Measurements from ENCODE around the gene TYW5. TPM values are rescaled to one million over a fixed set of nuclear protein-coding genes. Genes with fewer than 3 reads are reported as not detected.

The TYW5 gene, protein sequence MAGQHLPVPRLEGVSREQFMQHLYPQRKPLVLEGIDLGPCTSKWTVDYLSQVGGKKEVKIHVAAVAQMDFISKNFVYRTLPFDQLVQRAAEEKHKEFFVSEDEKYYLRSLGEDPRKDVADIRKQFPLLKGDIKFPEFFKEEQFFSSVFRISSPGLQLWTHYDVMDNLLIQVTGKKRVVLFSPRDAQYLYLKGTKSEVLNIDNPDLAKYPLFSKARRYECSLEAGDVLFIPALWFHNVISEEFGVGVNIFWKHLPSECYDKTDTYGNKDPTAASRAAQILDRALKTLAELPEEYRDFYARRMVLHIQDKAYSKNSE
- total RNA-seq (2022; extraction: Qiagen RNA extraction): 7.0 to 8.2 TPM (median 7.3 TPM) in 5 replicates

DNA sequence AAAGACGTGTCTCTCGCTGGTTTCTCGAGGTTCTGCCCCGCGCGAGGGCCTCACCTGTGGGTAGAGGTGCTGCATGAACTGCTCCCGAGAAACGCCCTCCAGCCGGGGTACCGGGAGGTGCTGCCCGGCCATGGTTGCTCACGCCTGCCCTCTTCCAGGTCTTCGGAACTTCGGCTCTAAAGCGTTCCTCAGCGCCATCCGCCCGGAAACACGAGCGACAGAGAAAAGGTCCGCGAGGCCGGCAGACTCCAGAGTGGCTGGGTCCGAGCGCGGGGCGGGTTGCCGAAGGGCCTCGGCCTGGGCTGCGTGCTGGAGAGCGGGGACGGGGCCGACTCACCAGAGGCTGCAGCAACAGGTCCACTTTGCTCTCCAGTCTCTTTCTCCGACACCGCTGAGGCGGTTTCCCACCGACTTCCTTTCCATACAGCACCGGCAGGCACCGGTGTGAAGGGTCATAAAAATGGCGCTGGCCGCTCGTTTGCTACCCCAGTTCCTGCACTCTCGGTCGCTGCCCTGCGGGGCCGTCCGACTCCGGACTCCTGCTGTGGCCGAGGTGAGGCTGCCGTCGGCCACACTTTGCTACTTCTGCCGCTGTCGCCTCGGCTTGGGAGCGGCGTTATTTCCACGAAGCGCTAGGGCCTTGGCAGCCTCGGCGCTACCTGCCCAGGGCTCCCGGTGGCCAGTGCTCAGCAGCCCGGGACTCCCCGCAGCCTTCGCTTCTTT, at the start of gene TYW5, which contains the start of gene MAIP1:
Gene TYW5, minus strand, starts transcription at position 153 of the 723 bp plus-strand sequence. Its CDS starts 21 bp downstream, at position 132.
Gene MAIP1, plus strand, starts transcription at position 244 of the 723 bp plus-strand sequence. Its CDS starts 217 bp downstream, at position 461.

DNA sequence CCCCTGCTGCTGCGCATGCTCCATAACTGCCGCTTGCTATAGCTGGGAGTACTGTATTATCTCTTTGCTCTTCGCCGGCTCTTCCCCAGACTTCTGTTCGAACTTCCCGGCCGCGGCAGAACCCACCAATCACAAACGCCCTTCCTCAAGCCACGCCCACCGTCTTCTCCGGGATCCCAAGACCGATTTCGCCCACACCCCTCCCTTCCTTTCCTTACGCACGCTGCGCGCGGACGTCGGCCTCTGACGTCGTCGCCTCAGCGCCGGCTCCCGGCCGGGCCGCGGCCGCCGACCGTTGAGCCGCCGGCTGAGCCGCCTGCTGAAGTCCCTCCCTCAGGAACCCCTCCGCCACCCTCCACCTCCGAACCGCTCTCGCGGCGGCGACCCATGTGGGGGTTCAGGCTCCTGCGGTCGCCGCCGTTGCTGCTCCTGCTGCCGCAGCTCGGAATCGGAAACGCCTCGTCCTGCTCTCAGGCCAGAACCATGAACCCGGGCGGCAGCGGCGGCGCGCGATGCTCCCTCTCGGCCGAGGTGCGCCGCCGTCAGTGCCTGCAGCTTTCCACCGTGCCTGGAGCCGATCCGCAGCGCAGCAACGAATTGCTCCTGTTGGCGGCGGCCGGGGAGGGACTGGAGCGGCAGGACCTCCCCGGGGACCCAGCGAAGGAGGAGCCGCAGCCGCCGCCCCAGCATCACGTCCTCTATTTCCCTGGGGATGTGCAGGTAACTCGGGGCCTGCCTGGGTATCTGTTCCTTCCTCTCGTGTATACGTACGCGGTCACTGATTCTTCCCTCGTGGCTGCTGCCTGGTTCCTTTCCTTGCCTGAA, 44.0 kb downstream of the TYW5 start, which contains the start of gene C2orf69:
Gene C2orf69, plus strand, starts transcription at position 242 of the 825 bp plus-strand sequence. Its CDS starts 146 bp downstream, at position 388.

Other genes with a start within 250 kb of the TYW5 start
- gene FTCDNL1, start 104.3 kb downstream of the TYW5 start, total RNA-seq (2022; extraction: Qiagen RNA extraction): 2.3 to 3.2 TPM (median 2.8 TPM) in 5 replicates
- 6.5 to 8.6 TPM (median 7.1 TPM) in 5 replicates for gene C2orf69, start 44.2 kb downstream of the TYW5 start, total RNA-seq (2022; extraction: Qiagen RNA extraction)
- gene MAIP1, start 91 bp upstream of the TYW5 start, total RNA-seq (2022; extraction: Qiagen RNA extraction): 33.2 to 39.2 TPM (median 37.8 TPM) in 5 replicates

All from A549 treated with dexamethasone at 1 μM for 4 hours (cell line).